WTC11 (cell line): Measurements from ENCODE around the gene RAC3. TPM values are rescaled to one million over a fixed set of nuclear protein-coding genes. Genes with fewer than 3 reads are reported as not detected.

Source experiments
- ATAC-seq: fragments of 200-7000 bp; cut with Tn5 transposase; 2 replicates; pipeline ENCODE4 v1.10.0; 2021; ENCODE audit warnings: mild to moderate bottlenecking, moderate library complexity
- CTCF ChIA-PET: fragments of 300-600 bp; sonication (Branson Sonifier 250); formaldehyde crosslinking; loops from one replicate; lab custom pipeline; 2021; ENCODE audit warnings: antibody characterized with exemption; lab: Charles Lee
- POLR2A ChIA-PET: fragments of 350-600 bp; sonication (Branson Sonifier 250); formaldehyde crosslinking; loops from one replicate; lab custom pipeline; 2021; ENCODE audit warnings: antibody characterized with exemption; lab: Charles Lee
- DNase-seq: peaks from one replicate; pipeline ENCODE4 v3.0.0; 2021; ENCODE audit warnings: low spot score
- H3K27ac Mint-ChIP-seq: 2 replicates; pipeline ENCODE4 v1.8.0; 2021; ENCODE audit warnings: mixed read lengths
- H3K27me3 Mint-ChIP-seq: 2 replicates; pipeline ENCODE4 v1.8.0; 2021; ENCODE audit warnings: low read depth, mild to moderate bottlenecking, moderate library complexity, mixed read lengths
- H3K36me3 Mint-ChIP-seq: 2 replicates; pipeline ENCODE4 v1.8.0; 2021; ENCODE audit warnings: mixed read lengths
- H3K4me1 Mint-ChIP-seq: 2 replicates; pipeline ENCODE4 v1.8.0; 2022; ENCODE audit warnings: mixed read lengths
- H3K4me3 Mint-ChIP-seq: 2 replicates; pipeline ENCODE4 v1.8.0; 2021; ENCODE audit warnings: mild to moderate bottlenecking, moderate library complexity, mixed read lengths
- H3K9me3 Mint-ChIP-seq: 2 replicates; pipeline ENCODE4 v1.8.0; 2021; ENCODE audit warnings: mixed read lengths
- ATF2 ChIP-seq: sonication (generic); formaldehyde crosslinking; IDR thresholded peaks from 2 replicates; pipeline ENCODE4 v1.8.1; 2022; ENCODE audit warnings: low read depth, missing genetic modification reagents, borderline replicate concordance
- CTCF ChIP-seq: fragments of 200-600 bp; IDR thresholded peaks from 2 replicates; pipeline ENCODE4 v1.8.0; 2022; ENCODE audit warnings: antibody characterized with exemption
- ELF4 ChIP-seq: sonication (generic); formaldehyde crosslinking; IDR thresholded peaks from 2 replicates; pipeline ENCODE4 v1.8.1; 2022; ENCODE audit warnings: low read depth, mild to moderate bottlenecking, moderate library complexity, missing genetic modification reagents
- ETV6 ChIP-seq: sonication (generic); formaldehyde crosslinking; IDR thresholded peaks from 2 replicates; pipeline ENCODE4 v1.8.1; 2022; ENCODE audit warnings: mild to moderate bottlenecking, missing genetic modification reagents
- FOXK1 ChIP-seq: sonication (generic); formaldehyde crosslinking; IDR thresholded peaks from 2 replicates; pipeline ENCODE4 v1.8.0; 2022; ENCODE audit warnings: mild to moderate bottlenecking, moderate library complexity, missing genetic modification reagents
- GABPB1 ChIP-seq: sonication (generic); formaldehyde crosslinking; IDR thresholded peaks from 2 replicates; pipeline ENCODE4 v1.8.1; 2023; ENCODE audit warnings: mild to moderate bottlenecking, missing genetic modification reagents
- JAZF1 ChIP-seq: fragments of 250-450 bp; sonication (Bioruptor Pico); IDR thresholded peaks from 2 replicates; pipeline ENCODE4 v1.9.0; 2021; ENCODE audit warnings: moderate library complexity, mild to moderate bottlenecking, inconsistent platforms
- NFATC4 ChIP-seq: fragments of 250-450 bp; sonication (Bioruptor Pico); IDR thresholded peaks from 2 replicates; pipeline ENCODE4 v1.9.0; 2021; ENCODE audit warnings: mild to moderate bottlenecking
- SMAD3 ChIP-seq: sonication (generic); formaldehyde crosslinking; IDR thresholded peaks from 2 replicates; pipeline ENCODE4 v1.8.0; 2022; ENCODE audit warnings: missing genetic modification reagents, mild to moderate bottlenecking, borderline replicate concordance
- TCF7 ChIP-seq: sonication (generic); formaldehyde crosslinking; IDR thresholded peaks from 2 replicates; pipeline ENCODE4 v1.8.0; 2022; ENCODE audit warnings: mild to moderate bottlenecking, low read depth, missing genetic modification reagents, moderate library complexity
- ZNF281 ChIP-seq: sonication (generic); formaldehyde crosslinking; IDR thresholded peaks from 2 replicates; pipeline ENCODE4 v1.8.0; 2023; ENCODE audit warnings: mild to moderate bottlenecking, missing genetic modification reagents
- total RNA-seq: library from RNA; stranded (reverse); gene quantifications from 3 replicates; pipeline ENCODE4 v1.2.3, GENCODE V29; 2021

Gene RAC3
- total RNA-seq, 1 experiment from 2014 or later, result 163 TPM

- peak; percentile 9 for ATAC-seq
- Mint-ChIP-seq H3K4me3 (no peak overlapping the region), H3K27ac (no peak overlapping the region), H3K4me1 (peaks cover 11% of the 10 kb centered on the region), H3K27me3 (no peaks in the 10 kb centered on the region), H3K36me3 (no peaks in the 10 kb centered on the region; the same call in 1 of the 2 replicates), H3K9me3 (no peaks in the 10 kb centered on the region)
- TF ChIP-seq CTCF (peak; percentile 85), FOXK1 (CRISPR knock-in tag) (0 out of 2 replicates have a peak, but pooled peaks have one; percentile 34), NFATC4 (CRISPR knock-in tag) (0 out of 2 replicates have a peak, but pooled peaks have one; percentile 45), GABPB1 (peak; percentile 37; the same call in 1 of the 2 replicates), JAZF1 (CRISPR knock-in tag) (no peak)
- CTCF ChIA-PET, result interaction anchor here (0.6 to 8.8 kb wide), 57 partner anchors 11 to 697 kb away, joined by 3 to 119 read pairs (median 4); partner anchors contain the start of genes DCXR, FN3KRP, MAFG and MCRIP1
- POLR2A ChIA-PET, result interaction anchor here (0.5 to 1.7 kb wide), 3 partner anchors 12 to 104 kb away, joined by 3 to 5 read pairs (median 4); partner anchors contain the start of genes DCXR and RAC3
- peak; percentile 91 for DNase-seq
These were observed 11.5 kb upstream of the RAC3 start for GRCh38 chr17:82019690-82020571.

- H3K27ac Mint-ChIP-seq, result no peak overlapping the region
- peaks cover 11% of the 10 kb centered on the region for H3K4me1 Mint-ChIP-seq
- peak overlapping the region; percentile 20; the same call in 1 of the 2 replicates for H3K4me3 Mint-ChIP-seq
- ChIA-PET CTCF (interaction anchor here (0.6 to 8.8 kb wide), 44 partner anchors 10 to 696 kb away, joined by 3 to 119 read pairs (median 5); partner anchors contain the start of genes DCXR, FN3KRP, MAFG and MCRIP1), POLR2A (interaction anchor here (0.6 to 1.7 kb wide), 2 partner anchors 17 to 105 kb away, joined by 4 to 5 read pairs; partner anchors contain the start of gene DCXR)
- no peaks in the 10 kb centered on the region; the same call in 1 of the 2 replicates for H3K36me3 Mint-ChIP-seq
- ATAC-seq, result no peak
- no peak for TF ChIP-seq ATF2 (CRISPR knock-in tag)
- TF ChIP-seq ELF4 (CRISPR knock-in tag), result no peak
- TF ChIP-seq SMAD3 (CRISPR knock-in tag), result no peak
- no peak for TF ChIP-seq ZNF281 (CRISPR knock-in tag)
- no peak for TF ChIP-seq ETV6 (CRISPR knock-in tag)
- TF ChIP-seq GABPB1, result no peak
- no peak for TF ChIP-seq TCF7 (CRISPR knock-in tag)
- no peaks in the 10 kb centered on the region for H3K9me3 Mint-ChIP-seq
- DNase-seq, result no peak
- no peaks in the 10 kb centered on the region; the same call in 1 of the 2 replicates for H3K27me3 Mint-ChIP-seq
These were observed 10.8 kb upstream of the RAC3 start for GRCh38 chr17:82020572-82021106.
